ENCODE data around the gene PIGK. TPM values are rescaled to one million over a fixed set of nuclear protein-coding genes. Genes with fewer than 3 reads are reported as not detected.

PIGK gene
- total RNA-seq, 2 donors from 2014 or later: 15.9 to 30.1 TPM

GRCh38 chr1:77230051-77230450, 10.8 kb upstream of the PIGK start:
- no peak for TF ChIP-seq CTCF (IDR thresholded peaks at IDR 0.05)
- Histone ChIP-seq H3K9me3 (peaks cover 0 to 3% of the 10 kb centered on the region in 2 donors), H3K36me3 (no peaks in the 10 kb centered on the region), H3K4me1 (no peaks in the 10 kb centered on the region), H3K4me3 (no peak overlapping the region), H3K27me3 (no peaks in the 10 kb centered on the region), H3K27ac (no peak overlapping the region)
- no peak for DNase-seq (ENCODE audit: low spot score)

GRCh38 chr1:77228836-77229235, 9.6 kb upstream of the PIGK start:
- peaks cover 0 to 3% of the 10 kb centered on the region in 2 donors for H3K9me3 ChIP-seq
- no peak overlapping the region for H3K4me3 ChIP-seq
- H3K36me3 ChIP-seq: no peaks in the 10 kb centered on the region
- no peak for DNase-seq (ENCODE audit: low spot score)
- no peak for TF ChIP-seq CTCF (IDR thresholded peaks at IDR 0.05)
- no peaks in the 10 kb centered on the region for H3K27me3 ChIP-seq
- no peak overlapping the region for H3K27ac ChIP-seq
- H3K4me1 ChIP-seq: no peaks in the 10 kb centered on the region

- Histone ChIP-seq H3K27ac (no peak overlapping the region), H3K27me3 (no peaks in the 10 kb centered on the region), H3K36me3 (no peaks in the 10 kb centered on the region), H3K9me3 (no peaks in the 10 kb centered on the region), H3K4me1 (no peaks in the 10 kb centered on the region), H3K4me3 (no peak overlapping the region)
- no peak for DNase-seq (ENCODE audit: low spot score)
- no peak for TF ChIP-seq CTCF (IDR thresholded peaks at IDR 0.05)
Measured at GRCh38 chr1:77227381-77227780, 8.2 kb upstream of the PIGK start.

GRCh38 chr1:77222496-77222895, 3.3 kb upstream of the PIGK start:
- H3K36me3 ChIP-seq: no peaks in the 10 kb centered on the region
- TF ChIP-seq CTCF (IDR thresholded peaks at IDR 0.05): no peak
- H3K27me3 ChIP-seq: no peaks in the 10 kb centered on the region
- no peaks in the 10 kb centered on the region for H3K9me3 ChIP-seq
- no peak overlapping the region for H3K4me3 ChIP-seq
- H3K27ac ChIP-seq: no peak overlapping the region
- H3K4me1 ChIP-seq: peaks cover 0 to 17% of the 10 kb centered on the region in 2 donors
- no peak for DNase-seq (ENCODE audit: low spot score)

- no peaks in the 10 kb centered on the region for H3K9me3 ChIP-seq
- no peaks in the 10 kb centered on the region for H3K27me3 ChIP-seq
- DNase-seq (ENCODE audit: low spot score): no peak
- no peaks in the 10 kb centered on the region for H3K36me3 ChIP-seq
- peaks cover 0 to 17% of the 10 kb centered on the region in 2 donors for H3K4me1 ChIP-seq
- H3K4me3 ChIP-seq: no peak overlapping the region
- no peak overlapping the region for H3K27ac ChIP-seq
- TF ChIP-seq CTCF (IDR thresholded peaks at IDR 0.05): no peak
Measured at GRCh38 chr1:77220687-77221463, 1.6 kb upstream of the PIGK start.
